ENCODE measurements around the gene CRYM.

DNA sequence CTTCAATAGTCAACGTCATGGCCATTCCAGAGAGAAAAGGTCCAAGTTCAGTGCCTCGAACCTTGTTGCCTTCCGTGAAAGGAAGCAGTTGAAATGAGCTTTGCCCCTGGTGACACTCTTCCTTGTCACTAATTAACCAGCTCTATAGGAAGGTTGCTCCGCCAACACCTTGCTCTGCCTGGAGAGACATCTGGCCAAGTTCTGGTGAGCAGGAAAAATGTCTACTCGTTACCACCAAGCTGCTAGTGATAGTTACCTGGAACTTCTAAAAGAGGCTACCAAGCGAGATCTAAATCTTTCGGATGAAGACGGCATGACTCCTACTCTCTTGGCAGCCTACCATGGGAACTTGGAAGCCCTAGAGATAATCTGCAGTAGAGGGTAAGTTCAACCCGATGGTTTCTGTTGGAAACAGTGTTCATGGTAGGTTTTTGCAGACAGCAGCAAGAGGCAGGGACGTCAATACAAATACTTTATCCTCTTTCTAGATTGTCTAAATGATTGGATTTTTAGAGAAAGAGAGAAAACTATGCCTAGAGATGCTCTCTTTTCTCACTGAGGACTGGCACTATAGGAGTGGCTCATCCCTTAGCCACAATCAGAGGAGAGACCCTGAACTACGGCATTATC, 44.5 kb downstream of the CRYM start, which contains the start of gene ANKS4B:
- TF ChIP-seq, protein P1, sequence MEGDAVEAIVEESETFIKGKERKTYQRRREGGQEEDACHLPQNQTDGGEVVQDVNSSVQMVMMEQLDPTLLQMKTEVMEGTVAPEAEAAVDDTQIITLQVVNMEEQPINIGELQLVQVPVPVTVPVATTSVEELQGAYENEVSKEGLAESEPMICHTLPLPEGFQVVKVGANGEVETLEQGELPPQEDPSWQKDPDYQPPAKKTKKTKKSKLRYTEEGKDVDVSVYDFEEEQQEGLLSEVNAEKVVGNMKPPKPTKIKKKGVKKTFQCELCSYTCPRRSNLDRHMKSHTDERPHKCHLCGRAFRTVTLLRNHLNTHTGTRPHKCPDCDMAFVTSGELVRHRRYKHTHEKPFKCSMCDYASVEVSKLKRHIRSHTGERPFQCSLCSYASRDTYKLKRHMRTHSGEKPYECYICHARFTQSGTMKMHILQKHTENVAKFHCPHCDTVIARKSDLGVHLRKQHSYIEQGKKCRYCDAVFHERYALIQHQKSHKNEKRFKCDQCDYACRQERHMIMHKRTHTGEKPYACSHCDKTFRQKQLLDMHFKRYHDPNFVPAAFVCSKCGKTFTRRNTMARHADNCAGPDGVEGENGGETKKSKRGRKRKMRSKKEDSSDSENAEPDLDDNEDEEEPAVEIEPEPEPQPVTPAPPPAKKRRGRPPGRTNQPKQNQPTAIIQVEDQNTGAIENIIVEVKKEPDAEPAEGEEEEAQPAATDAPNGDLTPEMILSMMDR (IDR thresholded peaks at IDR 0.05 in 2 of 3, conservative IDR thresholded peaks at IDR 0.05 in 1 of 3; ENCODE audit: control insufficient read depth in 2 of 3, extremely low read depth in 1 of 3, insufficient read depth in 1 of 3, low read depth in 3 of 3, low read length in 3 of 3), result no peak
- TF ChIP-seq POLR2A (IDR thresholded peaks at IDR 0.05; ENCODE audit: low read depth, low read length) (no peak), FOXM1 (IDR thresholded peaks at IDR 0.05; ENCODE audit: low read depth, low read length) (no peak), SREBF2 (IDR thresholded peaks at IDR 0.05; ENCODE audit: low read length) (no peak)
- TF ChIP-seq, protein P2, sequence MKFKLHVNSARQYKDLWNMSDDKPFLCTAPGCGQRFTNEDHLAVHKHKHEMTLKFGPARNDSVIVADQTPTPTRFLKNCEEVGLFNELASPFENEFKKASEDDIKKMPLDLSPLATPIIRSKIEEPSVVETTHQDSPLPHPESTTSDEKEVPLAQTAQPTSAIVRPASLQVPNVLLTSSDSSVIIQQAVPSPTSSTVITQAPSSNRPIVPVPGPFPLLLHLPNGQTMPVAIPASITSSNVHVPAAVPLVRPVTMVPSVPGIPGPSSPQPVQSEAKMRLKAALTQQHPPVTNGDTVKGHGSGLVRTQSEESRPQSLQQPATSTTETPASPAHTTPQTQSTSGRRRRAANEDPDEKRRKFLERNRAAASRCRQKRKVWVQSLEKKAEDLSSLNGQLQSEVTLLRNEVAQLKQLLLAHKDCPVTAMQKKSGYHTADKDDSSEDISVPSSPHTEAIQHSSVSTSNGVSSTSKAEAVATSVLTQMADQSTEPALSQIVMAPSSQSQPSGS (IDR thresholded peaks at IDR 0.05; ENCODE audit: low read length), result no peak
